Right hindlimb (tissue), 1 donor: ENCODE measurements around the gene PPIC.

Experiments
- DNase-seq: peaks from one replicate; pipeline ENCODE4 v3.0.0-alpha.2; 2018

The PPIC gene

GRCh38 chr5:123036391-123037103, at the start of gene PPIC:
TSS of gene PPIC (minus strand) at chr5:123036725. CDS start at chr5:123036625, 100 bp downstream.
- DNase-seq, result peak; percentile 91

DNA sequence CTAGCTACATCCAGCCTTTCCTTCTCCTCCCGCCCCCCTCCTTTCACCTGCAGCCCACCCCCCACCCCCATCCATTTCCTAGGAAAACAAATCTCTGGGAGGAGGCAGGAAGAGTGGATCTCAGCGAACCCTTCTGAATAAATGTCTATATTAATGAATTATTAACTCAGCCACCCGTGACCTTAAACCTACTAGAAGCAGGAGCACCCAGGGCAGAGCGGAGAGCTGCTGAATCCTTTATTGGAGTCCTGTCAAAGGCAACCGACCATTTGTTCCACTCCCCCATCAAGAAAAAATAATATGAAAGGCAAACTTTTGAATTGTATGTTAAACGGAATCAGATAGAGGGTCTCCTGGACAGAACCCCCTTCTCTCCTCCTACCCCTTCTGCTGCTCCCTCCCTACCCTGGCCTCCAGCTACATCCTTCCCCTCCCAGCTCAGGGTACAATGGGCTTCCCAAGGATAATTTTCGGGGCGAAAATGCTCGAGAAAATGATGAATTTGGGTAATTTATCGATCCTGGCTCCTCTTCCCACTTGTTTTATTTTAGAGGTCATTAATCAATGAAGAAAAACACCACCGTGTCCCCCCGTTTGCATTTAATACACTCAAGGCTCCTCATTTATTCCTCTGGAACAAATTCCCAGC, 49.2 kb upstream of the PPIC start:
- DNase-seq, result no peak

DNA sequence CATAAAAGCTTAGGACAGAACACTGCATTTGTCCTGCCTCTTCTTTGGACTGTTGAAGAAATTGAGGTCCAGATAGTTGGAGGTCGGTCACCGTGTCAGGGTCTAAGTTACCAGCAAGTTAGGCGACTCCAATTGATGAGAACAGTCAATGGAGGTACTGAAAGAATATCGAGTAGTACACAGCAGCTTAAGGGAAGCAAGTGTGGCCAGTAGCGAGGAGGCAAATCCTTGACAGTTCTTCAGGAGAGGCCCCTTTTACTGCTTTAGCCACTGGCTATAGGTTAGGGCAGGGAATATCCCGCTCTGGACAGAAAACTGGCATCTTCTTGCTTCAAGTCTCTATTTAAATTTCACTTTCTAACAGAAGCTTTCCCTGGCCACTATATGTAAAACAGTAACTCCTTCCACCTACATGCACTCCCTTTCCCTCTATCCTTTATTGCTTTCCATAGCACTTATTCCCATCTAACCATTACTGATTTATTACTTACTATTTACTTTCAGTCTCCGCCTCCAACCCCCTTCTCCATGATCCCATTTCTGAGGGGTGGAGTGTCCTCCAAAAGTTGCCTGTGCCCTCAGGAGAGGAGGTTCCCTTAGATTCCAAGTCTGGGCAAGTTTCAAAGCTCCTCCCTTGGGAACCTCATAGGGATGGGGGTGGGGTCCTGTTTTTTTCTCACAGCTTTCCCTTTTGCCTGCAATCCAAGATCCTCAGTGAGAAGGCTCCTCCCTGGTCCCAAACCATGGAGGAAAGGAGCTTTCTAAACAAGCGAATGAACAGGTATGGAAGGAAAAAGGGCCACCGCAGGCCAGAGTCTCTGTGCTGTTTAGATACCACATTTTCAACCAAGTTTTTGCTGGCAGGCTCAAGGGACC, 48.4 kb upstream of the PPIC start:
- no peak for DNase-seq

DNA sequence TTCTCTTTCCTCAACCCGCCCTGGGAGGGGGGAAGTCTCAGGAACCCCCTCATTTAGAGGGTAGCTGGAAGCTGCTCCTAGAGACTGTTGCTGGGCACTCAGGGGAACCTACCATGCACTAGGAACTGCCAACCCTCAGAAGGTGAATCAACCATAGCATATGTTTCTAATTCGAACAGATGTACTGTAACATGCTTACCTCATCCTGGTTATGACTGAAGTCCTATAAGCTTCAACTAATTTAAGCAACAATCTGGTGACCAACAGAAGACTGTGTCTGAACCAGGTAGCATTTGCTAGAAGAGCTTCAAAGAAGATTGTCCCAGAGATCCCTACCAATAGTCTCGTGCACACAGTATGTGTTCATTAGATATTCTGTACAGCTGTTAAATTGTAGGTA, 46.8 kb upstream of the PPIC start:
- DNase-seq, result no peak

- no peak for DNase-seq
Measured at GRCh38 chr5:123080215-123080614, 43.7 kb upstream of the PPIC start.

- no peak for DNase-seq
Measured at GRCh38 chr5:123075521-123076163, 39.1 kb upstream of the PPIC start.

DNA sequence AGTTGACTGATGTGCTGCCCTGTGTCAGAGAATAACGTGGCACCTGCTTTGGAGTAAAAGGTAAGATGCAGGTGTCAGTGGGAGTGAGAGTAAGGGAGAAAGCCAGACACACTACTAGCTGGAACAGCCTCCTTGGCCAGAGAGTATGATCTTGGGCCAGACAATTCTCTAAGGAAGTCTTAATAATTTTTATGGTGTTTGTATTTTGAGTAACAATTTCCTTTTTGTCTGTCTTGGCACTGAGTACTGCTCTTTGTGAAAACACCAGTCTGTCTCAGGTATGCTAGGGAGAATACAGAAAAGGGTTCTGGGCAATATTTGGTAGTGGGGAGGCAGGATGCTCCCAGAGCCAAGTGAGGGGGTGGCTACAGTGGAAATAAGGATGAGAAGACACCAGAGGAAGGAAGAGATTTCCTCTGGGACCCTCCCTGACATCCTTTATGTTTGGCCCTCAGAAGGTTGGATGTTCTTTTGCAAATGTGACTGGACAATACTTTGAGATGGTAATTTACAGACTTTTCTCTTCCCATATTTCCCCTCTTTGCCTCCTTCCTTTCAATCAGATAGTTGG, 31.9 kb upstream of the PPIC start:
- DNase-seq, result no peak

DNA sequence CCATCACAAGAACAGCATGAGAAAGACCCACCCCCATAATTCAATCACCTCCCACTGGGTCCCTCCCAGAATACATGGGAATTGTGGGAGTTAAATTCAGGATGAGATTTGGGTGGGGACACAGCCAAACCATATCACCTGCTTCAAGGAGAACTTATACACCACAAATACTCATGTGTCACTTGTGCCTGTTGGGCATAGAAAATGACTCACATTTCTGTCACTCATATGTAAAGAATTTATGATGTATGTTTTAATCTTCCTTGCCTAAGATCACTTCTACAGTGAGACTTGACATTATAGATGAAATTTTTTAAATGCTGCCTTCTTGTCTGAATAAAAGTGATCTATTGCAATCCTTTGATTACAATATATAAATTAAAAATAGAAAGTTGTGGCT, 29.5 kb upstream of the PPIC start:
- no peak for DNase-seq

- DNase-seq, result no peak
Measured at GRCh38 chr5:123059455-123059854, 22.9 kb upstream of the PPIC start.

DNA sequence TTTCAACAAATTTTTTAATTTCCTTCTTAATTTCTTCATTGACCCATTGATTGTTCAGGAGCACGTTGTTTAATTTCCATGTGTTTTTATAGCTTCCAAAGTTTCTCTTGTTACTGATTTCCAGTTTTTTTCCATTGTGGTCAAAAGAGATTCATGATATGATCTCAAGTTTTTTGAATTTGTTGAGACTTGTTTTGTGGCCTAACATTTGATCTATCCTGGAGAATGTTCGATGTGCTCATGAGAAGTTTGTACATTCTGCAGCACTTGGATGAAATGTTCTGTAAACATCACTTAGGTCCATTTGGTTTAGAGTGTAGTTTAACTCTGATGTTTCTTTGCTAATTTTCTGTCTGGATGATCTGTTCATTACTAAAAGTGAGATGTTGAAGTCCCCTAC, 14.7 kb upstream of the PPIC start:
- no peak for DNase-seq

GRCh38 chr5:123047706-123048105, 11.2 kb upstream of the PPIC start:
- DNase-seq, result no peak

- DNase-seq, result no peak
Measured at GRCh38 chr5:123046222-123046621, 9.7 kb upstream of the PPIC start.

DNA sequence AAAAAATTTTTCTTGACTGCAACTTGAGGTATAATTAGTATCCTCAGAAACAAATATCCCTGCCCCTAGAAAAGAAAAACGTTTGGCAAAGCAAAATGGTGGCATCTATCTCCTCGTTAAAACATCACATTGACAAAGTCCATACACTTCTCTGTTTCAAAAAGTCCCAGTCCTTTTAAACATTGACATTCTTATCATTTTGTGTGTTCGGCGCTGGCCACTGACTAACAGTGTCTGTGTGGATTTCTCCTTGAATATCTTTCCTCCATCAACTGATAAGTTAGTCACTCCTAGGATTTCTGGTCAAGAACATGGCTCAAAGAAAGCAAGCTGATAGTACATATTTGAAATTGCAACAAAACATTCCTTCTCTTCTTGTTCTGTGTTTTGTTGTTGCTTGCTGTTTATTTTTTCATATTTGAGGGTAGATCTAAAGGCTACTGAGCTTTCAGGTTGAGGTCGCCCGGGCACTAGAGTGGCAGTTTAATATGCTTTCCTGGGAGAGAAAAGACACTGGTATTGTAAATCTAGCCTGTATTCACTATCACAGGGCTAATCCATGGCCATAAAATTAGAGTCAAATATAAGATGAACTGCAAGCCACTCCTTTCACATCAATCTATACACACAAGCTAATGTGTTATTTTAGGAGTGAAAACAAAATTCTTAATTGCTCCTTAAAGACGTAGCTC, 8.5 kb upstream of the PPIC start:
- DNase-seq, result no peak

DNA sequence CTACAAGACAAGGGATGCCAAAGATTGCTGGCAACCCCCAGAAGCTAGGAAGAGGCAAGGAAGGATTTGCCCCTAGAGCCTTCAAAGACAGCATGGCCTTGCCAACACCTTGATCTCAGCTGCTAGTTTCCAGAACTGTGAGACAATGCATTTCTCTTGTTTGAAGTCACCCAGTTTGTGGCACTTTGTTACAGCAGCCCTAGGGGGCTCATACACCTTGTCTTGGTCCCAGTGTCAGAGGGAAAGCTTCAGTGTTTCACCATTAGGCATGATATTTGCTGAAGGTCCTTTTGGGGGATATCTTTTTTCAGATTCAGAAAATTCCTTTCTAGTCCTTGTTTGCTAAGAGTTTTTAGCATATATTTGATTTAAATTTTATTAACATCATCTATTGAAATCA, 3.1 kb upstream of the PPIC start:
- no peak for DNase-seq

DNA sequence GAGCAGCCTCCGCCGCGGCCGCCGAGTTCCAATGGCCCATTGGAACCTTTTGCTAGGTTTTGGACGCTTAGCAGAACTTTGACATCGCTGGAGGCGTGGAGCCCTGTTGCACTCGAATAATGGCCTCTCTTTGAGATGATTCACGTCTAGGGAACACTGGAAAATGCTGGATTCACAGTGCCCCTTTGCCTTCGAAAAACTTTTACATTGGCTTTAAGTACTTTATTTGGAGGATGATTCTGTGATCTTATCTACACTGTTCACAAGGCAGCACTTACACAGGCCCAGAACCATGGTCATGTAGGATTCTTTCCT, 536 bp upstream of the PPIC start:
- no peak for DNase-seq

DNA sequence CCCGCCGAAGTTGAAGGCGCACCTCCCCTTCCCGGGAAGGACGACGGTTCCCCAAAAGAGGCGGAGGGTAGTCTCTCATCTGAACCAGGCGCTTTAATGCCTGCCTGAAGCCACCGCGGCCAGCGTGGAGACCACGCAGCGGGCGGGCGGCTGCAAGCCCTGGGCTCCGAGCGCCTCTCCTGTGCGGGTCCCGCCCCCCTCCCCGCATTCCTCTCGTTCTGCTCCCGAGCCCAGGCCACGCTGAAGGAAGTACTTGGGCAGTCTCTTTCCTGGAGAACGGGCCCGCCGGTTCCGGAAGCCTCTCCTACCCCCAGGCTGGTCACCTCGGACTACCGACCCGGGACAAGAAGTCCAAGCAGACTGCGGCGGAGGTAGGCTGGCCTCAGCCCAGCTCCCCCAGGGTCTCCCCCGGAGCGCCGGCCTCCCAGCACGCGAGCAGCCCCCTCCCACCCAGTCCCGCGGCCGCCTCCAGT, 571 bp downstream of the PPIC start:
- peak; percentile 67 for DNase-seq

DNA sequence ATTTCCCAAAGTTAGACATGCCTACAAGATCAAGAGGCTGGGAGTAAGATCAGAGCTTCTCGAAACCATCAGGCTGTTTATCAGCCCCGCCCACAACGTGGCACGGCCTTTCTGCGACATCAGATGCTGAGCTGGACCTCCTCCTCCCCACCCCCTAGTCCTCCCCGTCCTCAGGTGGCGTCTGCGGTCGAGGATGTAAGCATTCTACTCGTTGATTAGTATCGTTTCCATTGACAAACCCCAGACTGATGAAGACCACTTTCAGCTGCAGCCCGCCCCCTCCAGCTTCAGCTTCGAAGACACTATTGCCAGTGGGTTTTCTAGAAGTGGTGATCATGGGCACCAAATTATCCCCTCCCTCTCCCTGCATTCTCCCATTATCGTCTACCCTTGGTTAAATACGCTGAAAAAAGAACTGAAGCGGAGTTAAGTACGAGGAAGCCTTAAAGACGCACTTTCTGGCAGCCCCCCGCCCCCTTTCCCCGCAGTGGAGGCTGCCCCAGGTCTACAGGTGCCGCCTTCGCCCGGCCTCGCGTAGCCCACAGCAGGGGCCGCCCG, 1.1 kb downstream of the PPIC start:
- peak; percentile 34 for DNase-seq

DNA sequence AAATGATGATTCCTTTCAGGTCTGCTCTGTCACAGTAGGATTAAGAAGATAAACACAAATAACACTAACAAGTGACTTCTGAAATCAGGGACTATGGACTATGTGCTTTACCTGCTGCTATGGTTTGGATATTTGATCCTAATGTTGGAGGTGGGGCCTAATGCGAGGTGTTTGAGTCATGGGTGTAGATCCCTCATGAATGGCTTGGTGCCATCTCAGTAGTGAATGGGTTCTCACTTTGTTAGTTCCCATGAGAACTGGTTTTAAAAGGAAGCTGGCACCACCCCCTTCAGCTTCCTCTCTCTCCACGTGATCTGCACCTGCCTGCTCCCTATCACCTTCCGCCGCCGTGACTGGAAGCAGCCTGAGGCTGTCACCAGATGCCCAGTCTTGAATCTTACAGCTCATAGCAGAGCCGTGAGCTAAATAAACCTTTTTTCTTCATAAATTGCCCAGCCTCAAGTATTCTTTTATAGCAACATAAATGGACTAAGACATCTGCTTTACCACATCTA, 3.3 kb downstream of the PPIC start:
- DNase-seq, result no peak

- DNase-seq, result no peak
Measured at GRCh38 chr5:123028222-123028621, 8.3 kb downstream of the PPIC start.

- no peak for DNase-seq
Measured at GRCh38 chr5:123014689-123015088, 21.8 kb downstream of the PPIC start.

- DNase-seq, result no peak
Measured at GRCh38 chr5:123012321-123012720, 24.2 kb downstream of the PPIC start.

GRCh38 chr5:123007754-123008153, 28.8 kb downstream of the PPIC start:
- DNase-seq, result no peak
